Hematopoietic multipotent progenitor cell treated with erythropoietin and hydrocortisone succinate and interleukin-3 and kit ligand, for 8 days (in vitro differentiated cells): Measurements from ENCODE around the gene FBXW11.
A peak's percentile ranks its signal among the peaks of the same experiment; 100 is the strongest.

Experiments
- DNase-seq: peaks from one replicate; pipeline ENCODE4 v3.0.0-alpha.2; 2015

The FBXW11 gene

GRCh38 chr5:172015346-172015745 lies 8.9 kb upstream of the FBXW11 start:
- DNase-seq = no peak

- DNase-seq = peak; percentile 78
Observed at GRCh38 chr5:172010278-172010677, 3.8 kb upstream of the FBXW11 start.

DNA sequence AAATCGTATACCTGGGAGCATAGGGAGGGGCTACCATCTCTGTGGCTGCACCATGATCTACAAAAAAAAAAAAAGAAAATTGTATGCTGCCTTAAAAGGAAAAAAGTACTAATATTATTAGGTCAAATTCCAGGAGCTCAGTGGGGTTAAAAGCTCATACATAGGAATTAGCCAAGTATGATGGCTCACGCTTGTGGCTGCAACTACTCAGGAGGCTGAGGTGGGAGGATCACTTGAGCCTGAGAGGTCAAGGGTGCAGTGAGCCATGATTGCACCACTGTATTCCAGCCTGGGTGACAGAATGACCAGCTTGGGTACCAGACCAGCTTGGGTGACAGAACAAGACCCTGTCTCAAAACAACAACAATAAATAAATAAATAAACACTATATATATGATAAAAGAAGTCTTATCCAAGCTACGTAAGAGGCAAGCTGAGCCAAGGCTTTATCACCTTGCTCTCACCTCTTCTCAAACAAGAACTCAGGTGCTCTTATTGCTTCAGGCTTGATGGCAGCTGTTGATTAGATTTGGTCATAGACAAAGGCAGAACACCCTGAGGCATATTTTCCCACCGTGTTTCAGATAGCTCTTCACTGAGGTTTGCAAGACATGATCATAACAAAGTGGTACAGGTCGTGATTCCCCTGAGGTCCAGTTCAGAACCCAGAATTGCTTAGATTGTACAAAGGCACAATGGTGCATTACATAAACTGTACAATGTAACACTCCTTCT lies 3.3 kb upstream of the FBXW11 start:
- no peak for DNase-seq

DNA sequence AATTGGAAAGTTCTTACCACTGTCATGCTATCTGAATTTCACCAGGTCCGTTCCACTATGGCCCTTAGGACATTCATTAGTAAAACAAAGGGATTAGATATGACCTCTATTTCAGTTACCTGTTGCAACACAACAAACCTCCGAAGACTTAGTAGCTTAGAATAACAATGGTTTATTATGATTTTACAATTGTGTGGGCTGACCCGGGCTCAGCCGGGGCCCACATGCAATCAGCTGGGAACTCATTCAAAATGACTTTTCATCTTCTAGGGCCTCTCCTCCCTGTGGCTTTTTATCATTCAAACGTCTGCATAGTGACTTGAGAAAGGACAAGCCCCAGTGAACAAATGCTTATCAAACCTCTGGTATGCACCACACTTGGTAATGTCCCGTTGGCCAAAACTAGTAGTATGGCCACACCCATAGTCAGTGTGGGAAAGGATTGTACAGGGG lies 2.3 kb upstream of the FBXW11 start:
- peak; percentile 97 for DNase-seq

DNA sequence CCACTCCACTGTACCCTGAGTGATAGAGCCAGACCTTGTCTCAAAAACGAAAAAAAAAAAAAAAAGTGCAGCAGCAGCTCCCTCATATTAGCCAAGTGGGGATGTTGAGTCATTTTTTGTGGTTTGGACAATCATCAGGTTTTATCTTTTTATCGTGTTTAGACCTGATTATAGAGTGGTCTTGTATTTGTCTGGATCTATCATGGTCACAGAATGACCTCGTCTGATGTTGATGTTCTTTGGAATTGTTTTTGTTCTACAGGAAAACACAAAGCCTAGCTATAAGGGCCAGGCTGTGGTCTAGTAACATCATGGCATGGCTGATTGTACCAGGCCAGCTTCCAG lies 1.6 kb upstream of the FBXW11 start:
- peak; percentile 66 for DNase-seq

- DNase-seq = peak; percentile 24
Observed at GRCh38 chr5:172007175-172008110, 1.0 kb upstream of the FBXW11 start.

DNA sequence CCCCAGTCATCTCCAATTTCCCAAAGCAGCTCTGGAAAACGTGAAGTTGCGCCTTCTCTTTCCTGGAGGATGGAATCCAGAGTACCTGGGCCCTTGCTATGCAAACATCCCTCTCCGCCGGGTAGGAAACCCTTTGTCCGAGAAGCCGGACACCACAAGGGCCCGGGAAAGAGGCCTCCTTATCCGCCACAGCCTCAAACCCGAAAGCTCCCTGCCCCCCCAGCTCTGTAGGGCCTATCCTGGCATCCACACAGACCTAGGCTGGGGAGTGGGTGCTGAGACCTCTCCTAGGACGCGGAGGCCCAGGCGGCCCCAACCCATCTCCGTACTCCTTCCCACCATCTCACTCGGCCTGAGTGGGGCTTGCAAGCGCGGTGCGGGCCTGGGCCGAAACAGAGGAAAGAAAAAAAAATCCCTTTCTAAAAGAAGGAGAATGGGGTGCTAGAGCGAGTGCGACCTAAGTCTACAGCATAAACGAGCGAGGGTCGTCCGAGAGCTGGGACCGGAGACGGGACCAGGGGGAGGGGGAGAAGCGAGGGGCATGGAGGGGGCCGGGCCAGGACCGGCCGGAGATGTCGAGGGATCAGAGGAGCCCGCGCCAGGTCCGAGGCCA lies 624 bp downstream of the FBXW11 start:
- DNase-seq = peak; percentile 20

- DNase-seq = peak; percentile 39
Observed at GRCh38 chr5:172004824-172005237, 1.6 kb downstream of the FBXW11 start.

GRCh38 chr5:172003746-172004145 lies 2.7 kb downstream of the FBXW11 start:
- DNase-seq = peak; percentile 14

DNA sequence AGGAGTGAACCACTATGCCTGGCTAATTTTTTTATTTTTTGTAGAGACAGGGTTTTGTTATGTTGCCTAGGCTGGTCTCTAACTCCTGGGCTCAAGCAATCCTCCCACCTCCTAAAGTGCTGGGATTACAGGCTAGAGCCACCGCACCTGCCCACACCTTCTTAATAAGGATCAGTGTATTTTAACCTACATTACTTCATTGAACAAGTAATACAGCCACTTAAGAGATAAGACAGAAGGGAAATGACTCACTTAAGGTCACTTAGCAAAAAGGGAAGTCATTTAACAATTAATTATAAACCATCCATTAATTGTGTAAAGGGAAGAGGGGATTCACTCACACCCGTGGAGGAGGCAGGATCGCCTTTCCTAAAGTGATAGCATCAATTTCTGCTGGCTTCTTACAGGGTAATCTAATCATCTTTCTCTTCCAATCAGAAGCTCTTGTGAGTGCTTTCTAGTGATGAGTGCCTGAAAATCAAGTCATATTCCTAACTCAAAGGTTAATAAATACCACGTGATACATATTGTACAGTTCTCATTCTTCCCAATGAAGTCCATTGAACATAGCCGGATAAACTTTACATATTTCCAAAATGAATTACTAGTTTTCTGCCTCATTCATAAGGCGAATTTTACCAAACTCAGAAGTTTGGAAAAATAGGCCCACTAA lies 3.5 kb downstream of the FBXW11 start:
- peak; percentile 16 for DNase-seq

- DNase-seq = peak; percentile 62
Observed at GRCh38 chr5:172002310-172002709, 4.1 kb downstream of the FBXW11 start.

GRCh38 chr5:171999877-172000276 lies 6.6 kb downstream of the FBXW11 start:
- no peak for DNase-seq

GRCh38 chr5:171999100-171999499 lies 7.3 kb downstream of the FBXW11 start:
- no peak for DNase-seq

DNA sequence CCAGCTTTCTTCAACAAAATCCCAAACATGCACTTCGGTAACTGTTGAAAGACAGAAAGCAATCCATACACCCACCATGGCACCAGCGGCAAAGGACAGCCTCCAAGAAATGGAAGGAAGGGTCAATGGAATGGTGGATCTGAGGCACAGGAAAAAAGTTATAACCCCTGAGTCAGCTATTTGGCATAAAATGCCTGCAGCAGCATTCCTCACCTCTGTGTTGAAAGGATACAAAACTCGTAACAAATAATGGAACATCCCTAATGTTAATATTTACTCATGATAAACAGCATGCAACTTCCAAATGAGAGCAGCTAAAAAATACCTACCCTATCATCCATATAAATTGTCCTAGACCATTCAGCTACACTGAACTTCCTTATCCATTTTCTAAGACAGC lies 9.4 kb downstream of the FBXW11 start:
- no peak for DNase-seq

GRCh38 chr5:171992813-171993212 lies 13.6 kb downstream of the FBXW11 start:
- DNase-seq = no peak

GRCh38 chr5:171992305-171992704 lies 14.1 kb downstream of the FBXW11 start:
- no peak for DNase-seq

- DNase-seq = no peak
Observed at GRCh38 chr5:171990713-171991015, 15.8 kb downstream of the FBXW11 start.

- DNase-seq = no peak
Observed at GRCh38 chr5:171989946-171990712, 16.3 kb downstream of the FBXW11 start.

GRCh38 chr5:171989276-171989675 lies 17.2 kb downstream of the FBXW11 start:
- DNase-seq = no peak

- no peak for DNase-seq
Observed at GRCh38 chr5:171986772-171987171, 19.7 kb downstream of the FBXW11 start.

DNA sequence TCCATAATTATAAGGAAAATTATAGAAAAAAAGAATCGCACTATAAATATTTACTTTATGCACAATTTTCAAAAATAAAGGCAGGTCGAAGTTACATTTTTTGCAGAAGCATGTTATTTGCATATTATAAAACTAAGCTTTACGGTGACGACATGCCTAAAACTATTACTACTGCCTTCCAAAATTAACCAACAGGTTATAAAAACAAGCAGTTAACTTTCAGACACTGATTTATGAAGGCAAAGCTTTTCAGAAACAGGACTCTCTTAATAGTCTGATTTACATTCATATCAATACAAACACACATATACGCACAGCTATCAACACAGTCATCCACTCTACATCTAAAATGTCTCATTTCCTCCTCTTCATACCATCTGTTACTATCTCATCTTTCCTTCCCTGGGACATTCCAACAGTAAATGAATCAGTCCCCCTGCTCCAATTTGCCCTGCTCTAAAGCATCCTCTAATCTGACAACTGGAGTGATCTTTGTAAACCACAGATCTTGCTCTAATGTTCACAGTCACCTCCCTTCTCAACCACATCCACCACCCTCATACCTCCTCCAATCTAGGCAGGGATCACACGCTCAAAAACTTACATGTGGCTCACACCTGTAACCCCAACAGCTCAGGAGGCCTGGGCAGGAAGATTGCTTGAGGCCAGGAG lies 21.6 kb downstream of the FBXW11 start:
- no peak for DNase-seq

DNA sequence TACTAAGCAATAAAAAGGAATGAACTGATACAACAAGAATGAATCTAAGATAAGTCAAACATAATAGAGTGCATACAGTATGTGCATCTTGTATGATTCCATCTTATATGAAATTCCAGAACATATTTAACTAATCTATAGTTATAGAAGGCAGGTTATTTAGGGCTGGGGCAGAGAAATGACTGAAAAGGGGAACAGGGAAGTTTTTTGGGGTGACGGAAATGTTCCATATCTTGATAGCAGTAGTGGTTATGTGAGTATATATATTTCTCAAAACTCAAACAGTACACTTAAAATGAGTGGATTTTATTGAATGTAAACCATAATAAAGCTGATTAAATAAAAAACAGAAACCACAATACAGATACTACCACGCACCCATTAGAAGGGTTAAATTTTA lies 24.6 kb downstream of the FBXW11 start:
- DNase-seq = no peak
